DMS114 treated with DMSO at 0.1 percent for 48 hours (cell line): ENCODE measurements around the gene CBL.
A peak's percentile ranks its signal among the peaks of the same experiment; 100 is the strongest.

ENCODE experiments used
- DNase-seq: peaks from one replicate; lab custom pipeline; 2025; ENCODE audit not compliant: unreplicated experiment; lab: John Stamatoyannopoulos, UW

The CBL gene

GRCh38 chr11:119263352-119263940, 57.3 kb downstream of the CBL start:
- no peak for DNase-seq

GRCh38 chr11:119266063-119266462, 59.9 kb downstream of the CBL start:
- DNase-seq, result no peak

GRCh38 chr11:119266517-119267255, 60.5 kb downstream of the CBL start:
- no peak for DNase-seq

- no peak for DNase-seq
These were observed 61.5 kb downstream of the CBL start for GRCh38 chr11:119267645-119268044.

GRCh38 chr11:119273721-119274120, 67.6 kb downstream of the CBL start:
- DNase-seq, result no peak

- no peak for DNase-seq
These were observed 71.5 kb downstream of the CBL start for GRCh38 chr11:119277660-119278059.

GRCh38 chr11:119282495-119282894, 76.4 kb downstream of the CBL start:
- no peak for DNase-seq

GRCh38 chr11:119284344-119285157, 78.4 kb downstream of the CBL start:
- peak; percentile 23 for DNase-seq

GRCh38 chr11:119285431-119285830, 79.3 kb downstream of the CBL start:
- DNase-seq, result no peak

GRCh38 chr11:119288219-119288618, 82.1 kb downstream of the CBL start:
- no peak for DNase-seq

GRCh38 chr11:119290894-119291497, 84.9 kb downstream of the CBL start:
- no peak for DNase-seq

GRCh38 chr11:119293461-119293860, 87.3 kb downstream of the CBL start:
- DNase-seq, result no peak

- DNase-seq, result no peak
These were observed 89.0 kb downstream of the CBL start for GRCh38 chr11:119295178-119295577.

- no peak for DNase-seq
These were observed 91.8 kb downstream of the CBL start for GRCh38 chr11:119297938-119298337.

- no peak for DNase-seq
These were observed 92.6 kb downstream of the CBL start for GRCh38 chr11:119298726-119299125.

GRCh38 chr11:119299416-119299815, 93.3 kb downstream of the CBL start:
- DNase-seq, result no peak

- DNase-seq, result no peak
These were observed 94.2 kb downstream of the CBL start for GRCh38 chr11:119300198-119300964.

GRCh38 chr11:119303227-119303718, 97.1 kb downstream of the CBL start:
- no peak for DNase-seq

GRCh38 chr11:119305556-119306372, 99.6 kb downstream of the CBL start:
- no peak for DNase-seq

- DNase-seq, result no peak
These were observed 100.3 kb downstream of the CBL start for GRCh38 chr11:119306373-119306890.
